ENCODE results near the gene KIAA2012.
A peak's percentile ranks its signal among the peaks of the same experiment; 100 is the strongest.

The KIAA2012 gene

DNA sequence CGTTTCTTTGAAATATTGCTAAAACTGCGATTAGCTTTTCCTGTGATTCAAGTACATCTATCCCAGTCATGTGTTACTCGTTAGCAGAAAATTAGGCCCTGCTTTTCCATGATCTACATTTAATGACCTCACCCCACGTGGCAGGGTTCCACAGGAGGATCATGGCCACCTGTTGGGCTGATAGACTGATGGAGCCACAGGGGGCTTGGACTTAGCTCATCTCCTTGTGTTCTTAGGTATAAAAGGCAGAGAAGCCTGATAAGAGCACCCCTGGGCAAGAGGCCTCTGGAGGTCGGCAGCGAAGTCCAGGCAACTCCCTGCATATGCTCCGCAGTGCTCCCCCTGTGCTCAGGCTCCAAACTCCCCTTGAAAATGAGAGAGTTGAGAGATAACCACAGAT is 26.5 kb upstream of the KIAA2012 start:
- no peak for DNase-seq (ENCODE audit: insufficient read length)
- TF ChIP-seq POLR2AphosphoS5 (IDR thresholded peaks at IDR 0.05; ENCODE audit: low read depth, low read length) = no peak
- TF ChIP-seq TAF1 (IDR thresholded peaks at IDR 0.05; ENCODE audit: borderline replicate concordance, low read depth, low read length) = no peak
- TF ChIP-seq POLR2A (IDR thresholded peaks at IDR 0.05; ENCODE audit: low read depth, low read length) = no peak
- no peak for FAIRE-seq

DNA sequence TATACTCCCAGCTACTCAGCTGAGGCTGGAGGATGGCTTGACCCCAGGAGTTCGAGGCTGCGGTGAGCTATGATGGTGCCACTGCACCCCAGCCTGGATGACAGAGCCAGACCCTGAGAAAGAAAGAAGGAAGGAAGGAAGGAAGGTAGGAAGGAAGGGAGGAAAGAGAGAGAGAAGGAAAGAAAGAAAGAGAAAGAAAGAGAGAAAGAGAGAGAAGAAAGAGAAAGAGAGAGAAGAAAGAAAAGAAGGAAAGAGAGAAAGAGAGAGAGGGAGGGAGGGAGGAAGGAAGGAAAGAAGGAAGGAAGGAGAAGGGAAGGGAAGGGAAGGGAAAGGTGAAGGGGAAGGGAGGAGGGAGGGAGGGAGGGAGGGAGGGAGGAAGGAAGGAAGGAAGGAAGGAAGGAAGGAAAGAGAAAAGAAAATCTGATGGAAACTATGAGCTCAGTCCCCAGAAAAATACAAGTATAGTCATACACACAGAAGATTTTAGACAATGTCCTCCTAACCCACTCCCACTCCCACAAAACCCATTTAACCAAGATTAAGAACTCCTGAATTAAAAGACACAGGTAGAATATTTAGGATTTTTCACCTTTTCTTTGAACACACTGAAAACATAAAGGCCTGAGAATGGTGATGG is 23.8 kb upstream of the KIAA2012 start:
- FAIRE-seq (no peak), DNase-seq (ENCODE audit: insufficient read length) (no peak)
- TF ChIP-seq POLR2AphosphoS5 (IDR thresholded peaks at IDR 0.05; ENCODE audit: low read depth, low read length) (no peak), POLR2A (IDR thresholded peaks at IDR 0.05; ENCODE audit: low read depth, low read length) (no peak), TAF1 (IDR thresholded peaks at IDR 0.05; ENCODE audit: borderline replicate concordance, low read depth, low read length) (no peak)

DNA sequence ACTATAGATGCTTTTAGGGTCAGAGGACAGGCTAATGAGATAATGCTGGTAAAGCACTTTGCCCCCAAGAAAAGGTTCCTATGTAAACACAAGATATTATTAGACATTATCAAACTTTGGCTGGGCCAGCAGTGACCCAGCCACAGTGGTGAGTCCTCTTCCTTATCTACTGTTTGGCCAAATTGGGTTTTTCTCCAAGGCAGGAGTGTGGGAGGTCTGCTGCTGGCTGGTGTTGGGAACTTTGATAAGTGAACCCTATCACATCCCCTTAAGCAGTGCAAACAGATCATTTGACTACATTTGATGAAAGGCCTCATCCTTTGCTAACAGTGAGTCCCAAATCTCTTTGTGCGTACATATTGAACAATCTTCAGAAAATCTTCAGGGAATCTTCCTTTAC is 23.2 kb upstream of the KIAA2012 start:
- TF ChIP-seq POLR2A (IDR thresholded peaks at IDR 0.05; ENCODE audit: low read depth, low read length) (no peak), TAF1 (IDR thresholded peaks at IDR 0.05; ENCODE audit: borderline replicate concordance, low read depth, low read length) (no peak), POLR2AphosphoS5 (IDR thresholded peaks at IDR 0.05; ENCODE audit: low read depth, low read length) (no peak)
- DNase-seq (ENCODE audit: insufficient read length) (no peak), FAIRE-seq (no peak)

DNA sequence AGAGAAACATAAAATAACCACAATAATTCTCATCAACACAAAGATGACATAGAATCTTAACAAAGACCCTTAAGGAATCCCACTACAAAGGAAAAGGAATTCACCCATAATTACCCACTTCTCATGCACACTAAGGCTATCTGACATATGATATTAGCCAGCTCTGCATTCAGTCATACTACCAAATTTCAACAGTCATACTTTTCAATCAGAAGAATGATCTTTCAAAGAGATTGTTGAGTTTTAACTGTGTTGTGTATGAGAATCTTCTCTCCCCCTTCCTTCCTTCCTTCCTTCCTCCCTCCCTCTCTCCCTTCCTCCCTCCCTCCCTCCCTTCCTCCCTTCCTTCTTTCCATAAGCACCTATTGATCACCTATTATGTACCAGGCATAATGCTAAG is 22.4 kb upstream of the KIAA2012 start:
- DNase-seq (ENCODE audit: insufficient read length) = no peak
- TF ChIP-seq TAF1 (IDR thresholded peaks at IDR 0.05; ENCODE audit: borderline replicate concordance, low read depth, low read length) = no peak
- TF ChIP-seq POLR2A (IDR thresholded peaks at IDR 0.05; ENCODE audit: low read depth, low read length) = no peak
- no peak for TF ChIP-seq POLR2AphosphoS5 (IDR thresholded peaks at IDR 0.05; ENCODE audit: low read depth, low read length)
- FAIRE-seq = no peak

DNA sequence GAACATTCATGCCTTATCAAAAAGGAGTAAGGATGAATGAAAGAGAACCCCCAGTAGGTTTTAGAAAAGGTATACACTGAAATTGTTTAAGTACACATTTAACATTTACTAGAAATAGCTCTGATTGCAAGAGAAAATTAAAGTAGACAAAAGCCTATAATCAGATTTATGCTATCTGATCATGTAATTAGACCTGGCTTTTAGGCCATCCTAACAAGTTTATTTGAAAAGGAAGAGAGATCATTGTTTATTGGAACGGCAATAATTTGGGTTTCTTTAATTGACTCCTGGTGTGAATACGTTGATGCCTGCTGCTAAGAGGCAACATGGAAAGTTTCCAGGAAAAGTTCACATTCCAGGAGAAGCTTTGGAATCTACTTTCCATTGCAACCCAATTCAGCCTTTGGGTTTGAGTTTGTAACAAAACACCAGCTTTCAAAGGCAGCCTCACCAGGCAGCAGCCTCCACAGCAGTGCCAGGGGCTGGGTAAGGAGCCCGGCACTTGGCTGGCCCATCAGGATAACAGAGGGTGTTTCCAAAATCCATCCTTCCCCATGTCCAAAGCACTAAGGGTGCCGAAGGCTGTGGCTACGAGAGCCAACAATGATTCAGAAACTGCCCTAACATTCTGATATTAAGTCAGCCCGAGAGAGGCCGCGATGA is 21.4 kb upstream of the KIAA2012 start:
- FAIRE-seq (no peak), DNase-seq (ENCODE audit: insufficient read length) (no peak)
- TF ChIP-seq POLR2AphosphoS5 (IDR thresholded peaks at IDR 0.05; ENCODE audit: low read depth, low read length) = no peak
- no peak for TF ChIP-seq TAF1 (IDR thresholded peaks at IDR 0.05; ENCODE audit: borderline replicate concordance, low read depth, low read length)
- TF ChIP-seq POLR2A (IDR thresholded peaks at IDR 0.05; ENCODE audit: low read depth, low read length) = no peak

DNA sequence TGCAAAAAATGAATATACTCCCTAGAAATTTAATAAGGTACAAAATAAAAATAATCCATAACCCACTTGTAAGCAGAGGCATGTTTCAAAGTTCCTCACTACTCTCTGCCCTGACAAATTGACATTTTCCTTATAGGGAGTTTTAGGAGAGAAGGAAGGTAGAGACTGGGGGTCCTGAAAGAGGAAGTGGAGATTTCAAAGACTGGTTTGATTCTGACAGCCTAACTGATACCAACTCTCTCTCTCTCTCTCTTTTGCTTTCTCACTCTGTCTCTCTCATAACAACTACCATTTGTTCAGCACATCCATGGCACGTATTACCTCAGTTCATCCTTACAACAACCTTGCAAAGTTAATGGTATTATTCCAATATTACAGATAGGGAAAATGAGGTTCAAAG is 20.8 kb upstream of the KIAA2012 start:
- TF ChIP-seq TAF1 (IDR thresholded peaks at IDR 0.05; ENCODE audit: borderline replicate concordance, low read depth, low read length) (no peak), POLR2A (IDR thresholded peaks at IDR 0.05; ENCODE audit: low read depth, low read length) (no peak), POLR2AphosphoS5 (IDR thresholded peaks at IDR 0.05; ENCODE audit: low read depth, low read length) (no peak)
- peak; percentile 27 for FAIRE-seq
- no peak for DNase-seq (ENCODE audit: insufficient read length)

DNA sequence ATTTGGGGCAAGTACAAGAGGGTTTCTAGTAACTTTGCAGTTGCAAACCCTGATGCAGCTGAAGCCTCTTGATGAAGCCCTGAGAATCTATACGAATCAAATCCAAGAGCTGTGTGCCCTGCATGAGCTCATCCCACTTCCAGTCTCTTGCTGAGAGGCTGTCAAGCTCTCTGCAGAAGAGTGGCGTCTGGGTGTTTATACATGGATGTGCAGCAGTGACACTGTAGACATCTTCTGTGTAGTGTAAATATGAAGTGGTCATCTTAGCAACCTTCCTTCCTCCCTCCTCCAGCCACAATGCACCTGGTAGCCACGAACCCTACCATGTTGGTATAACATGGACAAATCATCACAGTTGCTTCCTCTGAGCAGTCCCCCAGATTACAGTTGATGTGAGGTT is 18.4 kb upstream of the KIAA2012 start:
- DNase-seq (ENCODE audit: insufficient read length) (no peak), FAIRE-seq (no peak)
- no peak for TF ChIP-seq POLR2A (IDR thresholded peaks at IDR 0.05; ENCODE audit: low read depth, low read length)
- TF ChIP-seq TAF1 (IDR thresholded peaks at IDR 0.05; ENCODE audit: borderline replicate concordance, low read depth, low read length) = no peak
- TF ChIP-seq POLR2AphosphoS5 (IDR thresholded peaks at IDR 0.05; ENCODE audit: low read depth, low read length) = no peak

DNA sequence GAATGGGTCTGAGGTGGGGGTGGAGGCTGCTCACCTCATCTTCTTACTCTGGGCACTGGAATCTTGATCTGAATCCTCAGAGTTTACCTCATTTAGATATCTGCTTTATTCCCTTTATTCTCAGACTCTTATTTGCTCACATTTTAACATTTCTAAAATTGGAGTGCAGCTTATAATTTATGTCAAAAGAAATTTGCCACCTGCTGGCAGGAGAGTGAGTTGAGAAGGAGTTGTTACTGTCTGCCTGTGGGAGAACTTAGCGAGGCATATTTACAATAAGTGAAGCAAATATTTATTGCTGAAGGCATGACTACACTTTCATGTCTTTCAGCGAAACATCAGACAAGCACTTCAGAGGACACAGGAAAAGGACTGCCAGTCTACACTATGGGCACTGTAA is 16.4 kb upstream of the KIAA2012 start:
- DNase-seq (ENCODE audit: insufficient read length) (no peak), FAIRE-seq (no peak)
- TF ChIP-seq TAF1 (IDR thresholded peaks at IDR 0.05; ENCODE audit: borderline replicate concordance, low read depth, low read length) (no peak), POLR2A (IDR thresholded peaks at IDR 0.05; ENCODE audit: low read depth, low read length) (no peak), POLR2AphosphoS5 (IDR thresholded peaks at IDR 0.05; ENCODE audit: low read depth, low read length) (no peak)

DNA sequence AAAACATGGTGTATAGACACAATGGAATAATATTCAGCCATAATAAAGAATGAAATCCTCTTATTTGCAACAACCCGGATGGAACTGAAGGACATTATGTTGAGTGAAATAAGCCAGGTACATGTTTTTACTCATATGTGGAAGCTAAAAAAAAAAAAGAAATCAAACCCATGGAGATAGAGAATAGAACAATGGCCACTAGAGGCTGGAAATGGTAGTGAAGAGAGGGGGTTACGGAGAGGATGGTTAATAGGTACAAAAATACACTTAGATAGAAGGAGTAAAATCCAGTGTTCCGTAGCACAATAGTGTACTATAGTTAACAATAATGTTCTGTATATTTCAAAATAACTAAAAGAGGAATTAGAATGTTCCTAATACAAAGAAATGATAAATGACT is 12.8 kb upstream of the KIAA2012 start:
- TF ChIP-seq POLR2A (IDR thresholded peaks at IDR 0.05; ENCODE audit: low read depth, low read length) (no peak), POLR2AphosphoS5 (IDR thresholded peaks at IDR 0.05; ENCODE audit: low read depth, low read length) (no peak), TAF1 (IDR thresholded peaks at IDR 0.05; ENCODE audit: borderline replicate concordance, low read depth, low read length) (no peak)
- FAIRE-seq (no peak), DNase-seq (ENCODE audit: insufficient read length) (no peak)

DNA sequence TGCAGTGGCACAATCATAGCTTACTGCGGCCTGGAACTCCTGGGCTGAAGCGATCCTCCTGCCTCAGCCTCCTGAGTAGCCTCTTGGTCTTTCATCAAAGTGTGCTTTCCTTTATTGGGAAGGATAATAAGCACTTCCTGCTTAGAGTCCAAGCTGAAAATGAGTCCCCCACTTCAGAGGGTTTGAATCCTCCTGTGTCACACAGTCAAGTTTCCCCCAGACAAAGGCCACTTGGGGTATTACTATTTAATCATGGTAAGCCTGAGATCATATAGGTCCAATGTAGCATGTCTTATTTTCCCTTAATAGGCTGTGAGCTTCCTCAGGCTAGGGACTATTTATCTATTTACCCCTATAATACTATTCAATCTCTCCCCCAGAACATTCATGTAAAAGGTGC is 11.4 kb upstream of the KIAA2012 start:
- TF ChIP-seq TAF1 (IDR thresholded peaks at IDR 0.05; ENCODE audit: borderline replicate concordance, low read depth, low read length) (no peak), POLR2A (IDR thresholded peaks at IDR 0.05; ENCODE audit: low read depth, low read length) (no peak), POLR2AphosphoS5 (IDR thresholded peaks at IDR 0.05; ENCODE audit: low read depth, low read length) (no peak)
- no peak for DNase-seq (ENCODE audit: insufficient read length)
- FAIRE-seq = no peak

DNA sequence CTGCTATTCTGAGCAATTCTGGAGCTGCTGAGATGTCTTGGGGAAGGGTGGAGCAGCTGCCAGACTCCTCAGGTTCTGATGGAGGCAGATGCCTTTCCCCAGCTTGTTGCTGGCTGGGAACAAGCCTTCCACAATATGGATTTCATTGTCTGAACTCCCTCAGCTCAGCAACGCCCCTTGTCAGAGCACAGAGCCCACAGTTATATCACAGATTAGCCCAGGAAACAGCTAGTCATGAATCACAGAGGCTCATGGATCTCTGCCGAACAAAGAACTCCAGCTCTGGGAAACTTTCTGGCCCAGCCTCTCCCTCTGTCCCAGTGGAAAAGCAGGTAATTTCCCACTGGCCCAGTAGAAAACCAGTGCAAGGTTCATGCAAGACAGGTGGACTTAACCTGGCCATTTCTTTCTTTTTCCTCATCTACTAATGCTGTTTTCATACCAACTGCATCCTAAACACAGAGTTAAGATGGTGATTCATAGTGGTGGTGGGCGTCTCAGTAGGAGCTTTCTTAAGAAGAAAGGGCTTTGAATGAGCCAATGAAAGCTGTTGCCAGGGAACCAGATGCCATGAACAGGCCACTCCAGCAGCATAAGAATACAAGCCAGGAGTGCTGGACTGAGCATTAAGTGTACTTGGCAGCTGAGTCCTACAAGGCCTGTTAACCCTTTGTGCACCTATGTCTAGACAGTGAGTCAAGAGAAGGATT is 8.7 kb upstream of the KIAA2012 start:
- TF ChIP-seq TAF1 (IDR thresholded peaks at IDR 0.05; ENCODE audit: borderline replicate concordance, low read depth, low read length) (no peak), POLR2AphosphoS5 (IDR thresholded peaks at IDR 0.05; ENCODE audit: low read depth, low read length) (no peak), POLR2A (IDR thresholded peaks at IDR 0.05; ENCODE audit: low read depth, low read length) (no peak)
- no peak for DNase-seq (ENCODE audit: insufficient read length)
- FAIRE-seq = no peak

DNA sequence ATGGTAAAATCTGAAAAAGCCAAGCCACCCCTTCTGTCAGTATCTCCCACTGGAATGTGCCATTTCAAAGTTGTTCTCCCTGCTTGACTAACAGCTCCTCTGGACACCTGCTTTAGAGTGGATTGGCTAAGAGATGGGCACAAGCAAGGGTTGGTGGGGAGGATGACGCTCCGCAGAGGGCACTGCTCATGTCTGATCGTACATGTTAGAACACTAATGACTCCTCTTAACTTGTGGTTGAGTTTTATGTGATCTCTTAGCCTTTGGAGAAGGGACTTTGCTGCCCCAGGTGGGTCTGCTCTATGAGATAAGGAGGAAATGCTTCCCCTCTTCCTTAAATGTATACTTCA is 8.2 kb upstream of the KIAA2012 start:
- TF ChIP-seq TAF1 (IDR thresholded peaks at IDR 0.05; ENCODE audit: borderline replicate concordance, low read depth, low read length) (no peak), POLR2AphosphoS5 (IDR thresholded peaks at IDR 0.05; ENCODE audit: low read depth, low read length) (no peak), POLR2A (IDR thresholded peaks at IDR 0.05; ENCODE audit: low read depth, low read length) (no peak)
- DNase-seq (ENCODE audit: insufficient read length) (no peak), FAIRE-seq (no peak)

Data from GM12892 (cell line).